ENCODE measurements around the gene CFI. TPM values are rescaled to one million over a fixed set of nuclear protein-coding genes. Genes with fewer than 3 reads are reported as not detected.

CFI gene
- total RNA-seq, 1 experiment from 2014 or later, result not detected

GRCh38 chr4:109764789-109765402 is 36.9 kb downstream of the CFI start:
- no peaks in the 10 kb centered on the region for H3K9me3 Mint-ChIP-seq (ENCODE audit: unreplicated experiment)
- H3K4me1 Mint-ChIP-seq (ENCODE audit: low read depth, unreplicated experiment), result no peaks in the 10 kb centered on the region
- H3K4me3 ChIP-seq (ENCODE audit: low read depth, low read length), result no peak overlapping the region
- CTCF ChIA-PET, result no interaction called here
- no peak overlapping the region for H3K4me3 Mint-ChIP-seq (ENCODE audit: unreplicated experiment)
- intact Hi-C loops (cut with micrococcal nuclease; ENCODE audit: unreplicated experiment), result no loop called here
- H3K27ac Mint-ChIP-seq (ENCODE audit: unreplicated experiment), result no peak overlapping the region
- H3K4me1 ChIP-seq, result no peaks in the 10 kb centered on the region
- no peaks in the 10 kb centered on the region for H3K36me3 ChIP-seq (ENCODE audit: control insufficient read depth, insufficient read depth, low read length)
- TF ChIP-seq CTCF (IDR thresholded peaks at IDR 0.05; ENCODE audit: insufficient read depth in 1 of 2, low read depth in 1 of 2, low read length in 1 of 2, severe bottlenecking in 1 of 2, unreplicated experiment in 1 of 2), result no peak
- no peak for DNase-seq
- POLR2A ChIA-PET, result no interaction called here
- no peaks in the 10 kb centered on the region for H3K9me3 ChIP-seq
- peaks cover 9% of the 10 kb centered on the region for H3K27me3 Mint-ChIP-seq (ENCODE audit: insufficient read depth, unreplicated experiment)
- no peaks in the 10 kb centered on the region for H3K36me3 Mint-ChIP-seq (ENCODE audit: insufficient read depth, unreplicated experiment)
- no peaks in the 10 kb centered on the region for H3K27me3 ChIP-seq (replicated peaks; ENCODE audit: control insufficient read depth, insufficient read depth, low read length)
- no TSS peak for BruUV-seq (replicated peaks)

- Mint-ChIP-seq H3K27me3 (ENCODE audit: insufficient read depth, unreplicated experiment) (peaks cover 9% of the 10 kb centered on the region), H3K27ac (ENCODE audit: unreplicated experiment) (no peak overlapping the region), H3K36me3 (ENCODE audit: insufficient read depth, unreplicated experiment) (no peaks in the 10 kb centered on the region), H3K4me1 (ENCODE audit: low read depth, unreplicated experiment) (no peaks in the 10 kb centered on the region), H3K4me3 (ENCODE audit: unreplicated experiment) (no peak overlapping the region), H3K9me3 (ENCODE audit: unreplicated experiment) (no peaks in the 10 kb centered on the region)
- CTCF ChIA-PET, result no interaction called here
- Histone ChIP-seq H3K9me3 (no peaks in the 10 kb centered on the region), H3K4me3 (ENCODE audit: low read depth, low read length) (no peak overlapping the region), H3K36me3 (ENCODE audit: control insufficient read depth, insufficient read depth, low read length) (no peaks in the 10 kb centered on the region), H3K27me3 (replicated peaks; ENCODE audit: control insufficient read depth, insufficient read depth, low read length) (no peaks in the 10 kb centered on the region), H3K4me1 (no peaks in the 10 kb centered on the region)
- BruUV-seq (replicated peaks), result no TSS peak
- no peak for DNase-seq
- POLR2A ChIA-PET, result no interaction called here
- no peak for TF ChIP-seq CTCF (IDR thresholded peaks at IDR 0.05; ENCODE audit: insufficient read depth in 1 of 2, low read depth in 1 of 2, low read length in 1 of 2, severe bottlenecking in 1 of 2, unreplicated experiment in 1 of 2)
- intact Hi-C loops (cut with micrococcal nuclease; ENCODE audit: unreplicated experiment), result no loop called here
Observed at GRCh38 chr4:109764376-109764775, 37.4 kb downstream of the CFI start.

GRCh38 chr4:109760682-109761081 is 41.1 kb downstream of the CFI start:
- ChIA-PET POLR2A (no interaction called here), CTCF (no interaction called here)
- no peak for TF ChIP-seq CTCF (IDR thresholded peaks at IDR 0.05; ENCODE audit: insufficient read depth in 1 of 2, low read depth in 1 of 2, low read length in 1 of 2, severe bottlenecking in 1 of 2, unreplicated experiment in 1 of 2)
- H3K4me1 ChIP-seq, result no peaks in the 10 kb centered on the region
- H3K36me3 ChIP-seq (ENCODE audit: control insufficient read depth, insufficient read depth, low read length), result no peaks in the 10 kb centered on the region
- H3K9me3 ChIP-seq, result no peaks in the 10 kb centered on the region
- intact Hi-C loops (cut with micrococcal nuclease; ENCODE audit: unreplicated experiment), result no loop called here
- H3K4me3 ChIP-seq (ENCODE audit: low read depth, low read length), result no peak overlapping the region
- no peak overlapping the region for H3K4me3 Mint-ChIP-seq (ENCODE audit: unreplicated experiment)
- no peaks in the 10 kb centered on the region for H3K36me3 Mint-ChIP-seq (ENCODE audit: insufficient read depth, unreplicated experiment)
- no peaks in the 10 kb centered on the region for H3K4me1 Mint-ChIP-seq (ENCODE audit: low read depth, unreplicated experiment)
- H3K27me3 Mint-ChIP-seq (ENCODE audit: insufficient read depth, unreplicated experiment), result peaks cover 13% of the 10 kb centered on the region
- no peak for DNase-seq
- no peak overlapping the region for H3K27ac Mint-ChIP-seq (ENCODE audit: unreplicated experiment)
- H3K27me3 ChIP-seq (replicated peaks; ENCODE audit: control insufficient read depth, insufficient read depth, low read length), result no peaks in the 10 kb centered on the region
- H3K9me3 Mint-ChIP-seq (ENCODE audit: unreplicated experiment), result no peaks in the 10 kb centered on the region
- no TSS peak for BruUV-seq (replicated peaks)
